AG04450 (cell line): Measurements from ENCODE around the gene LPCAT1. TPM values are rescaled to one million over a fixed set of nuclear protein-coding genes. Genes with fewer than 3 reads are reported as not detected.
"Not testable (repeated sequence)": the region's sequence is repeated elsewhere in the genome, so short reads cannot be mapped to it uniquely, and the experiment has no call there.

Experiments used
- CTCF ChIA-PET: fragments of 300-600, 350-600 bp; formaldehyde crosslinking; extraction: SDS; loops from one replicate; lab custom pipeline; 2022; ENCODE audit warnings: antibody characterized with exemption, inconsistent platforms; lab: Charles Lee
- POLR2A ChIA-PET: fragments of 350-600 bp; formaldehyde crosslinking; extraction: SDS; loops from one replicate; lab custom pipeline; 2021; ENCODE audit warnings: antibody characterized with exemption, inconsistent platforms; lab: Yijun Ruan, JAX
- DNase-seq: peaks from one replicate; pipeline ENCODE4 v3.0.0-alpha.2; 2011; ENCODE audit warnings: low read depth, low spot score
- H3K27ac ChIP-seq: one replicate; pipeline ENCODE4 v1.5.1; 2012; ENCODE audit warnings: low read depth, low read length, control low read depth
- H3K27me3 ChIP-seq: one replicate; pipeline ENCODE4 v1.6.0; 2012; ENCODE audit warnings: low read length; ENCODE audit not compliant: control insufficient read depth, insufficient read depth
- H3K4me3 ChIP-seq: 2 replicates; pipeline ENCODE4 v1.5.1; 2011; ENCODE audit warnings: mild to moderate bottlenecking, low read depth, low read length, control low read depth
- H3K9me3 ChIP-seq: 2 replicates; pipeline ENCODE4 v1.5.1; 2012; ENCODE audit warnings: low read length; ENCODE audit not compliant: control insufficient read depth, insufficient read depth
- CTCF ChIP-seq: IDR thresholded peaks from 2 replicates; pipeline ENCODE4 v1.5.1; 2011; ENCODE audit warnings: low read depth, low read length, control low read depth, inconsistent platforms
- polyA plus RNA-seq: library from polyadenylated mRNA; depleted of rRNA; stranded (reverse); fragments of >200 nt; gene quantifications from 2 replicates; pipeline ENCODE4 v1.2.3, GENCODE V29; 2011

Gene LPCAT1
- polyA plus RNA-seq, 1 experiment: 23.4 TPM

- H3K4me3 ChIP-seq: no peak overlapping the region
- CTCF ChIA-PET: no interaction called here
- no peaks in the 10 kb centered on the region for H3K27me3 ChIP-seq
- POLR2A ChIA-PET: no interaction called here
- TF ChIP-seq CTCF: no peak
- no peak overlapping the region for H3K27ac ChIP-seq
- H3K9me3 ChIP-seq: peaks cover 27% of the 10 kb centered on the region
- DNase-seq: no peak
Measured at GRCh38 chr5:1460054-1460682, 63.6 kb downstream of the LPCAT1 start.

- POLR2A ChIA-PET, CTCF ChIA-PET, H3K4me3 ChIP-seq: not testable (repeated sequence)
Measured at GRCh38 chr5:1459435-1459834, 64.3 kb downstream of the LPCAT1 start.

GRCh38 chr5:1456110-1456881, 67.5 kb downstream of the LPCAT1 start:
- peaks cover 29% of the 10 kb centered on the region for H3K9me3 ChIP-seq
- H3K27ac ChIP-seq, DNase-seq, CTCF ChIA-PET, H3K4me3 ChIP-seq, H3K27me3 ChIP-seq, POLR2A ChIA-PET: not testable (repeated sequence)

More at GRCh38 chr5:1459435-1459834, 64.3 kb downstream of the LPCAT1 start:
- not testable (repeated sequence) for H3K27ac ChIP-seq, DNase-seq, H3K27me3 ChIP-seq
- peaks cover 27% of the 10 kb centered on the region for H3K9me3 ChIP-seq

- ChIA-PET POLR2A (no interaction called here), CTCF (no interaction called here)
- TF ChIP-seq CTCF: no peak
- peaks cover 12% of the 10 kb centered on the region for H3K27me3 ChIP-seq
- no peak for DNase-seq
- no peak overlapping the region for H3K4me3 ChIP-seq
- H3K27ac ChIP-seq: no peak overlapping the region
- H3K9me3 ChIP-seq: peaks cover 29% of the 10 kb centered on the region
Measured at GRCh38 chr5:1453613-1454012, 70.1 kb downstream of the LPCAT1 start.

GRCh38 chr5:1449081-1449630, 74.6 kb downstream of the LPCAT1 start:
- Histone ChIP-seq H3K27me3 (peaks cover 49% of the 10 kb centered on the region), H3K4me3 (no peak overlapping the region), H3K9me3 (peaks cover 4% of the 10 kb centered on the region), H3K27ac (no peak overlapping the region)
- ChIA-PET POLR2A (no interaction called here), CTCF (no interaction called here)
- TF ChIP-seq CTCF: no peak
- no peak for DNase-seq

- no peak for DNase-seq
- peaks cover 52% of the 10 kb centered on the region for H3K27me3 ChIP-seq
- no peak overlapping the region for H3K27ac ChIP-seq
- CTCF ChIA-PET: no interaction called here
- no peak for TF ChIP-seq CTCF
- H3K4me3 ChIP-seq: no peak overlapping the region
- H3K9me3 ChIP-seq: no peaks in the 10 kb centered on the region; the same call in 1 of the 2 replicates
- POLR2A ChIA-PET: no interaction called here
Measured at GRCh38 chr5:1448511-1449011, 75.2 kb downstream of the LPCAT1 start.
